Caco-2 (cell line): Measurements from ENCODE around the gene LRMDA. TPM values are rescaled to one million over a fixed set of nuclear protein-coding genes. Genes with fewer than 3 reads are reported as not detected.

Experiments used
- BruUV-seq: library from RNA; stranded (reverse); fragments of 400-500 nt; replicated peaks from 2 replicates; lab custom pipeline; 2021; lab: Mats Ljungman, UMichigan
- CTCF ChIA-PET: fragments of 300-600 bp; sonication (Branson Sonifier 250); formaldehyde crosslinking; loops from one replicate; lab custom pipeline; 2022; ENCODE audit warnings: antibody characterized with exemption; lab: Charles Lee
- POLR2A ChIA-PET: fragments of 300-600 bp; sonication (Branson Sonifier 250); formaldehyde crosslinking; loops from one replicate; lab custom pipeline; 2022; ENCODE audit warnings: antibody characterized with exemption; lab: Charles Lee
- DNase-seq, 2 experiments: peaks; one replicate each; pipeline versions ENCODE4 v3.0.0 to v3.0.0-alpha.2; 2020 to 2022
- H3K27me3 ChIP-seq: replicated peaks from 2 replicates; pipeline ENCODE4 v1.6.0; 2011; ENCODE audit warnings: low read length; ENCODE audit not compliant: control insufficient read depth, insufficient read depth
- H3K36me3 ChIP-seq: 2 replicates; pipeline ENCODE4 v1.5.1; 2011; ENCODE audit warnings: low read length; ENCODE audit not compliant: control insufficient read depth, insufficient read depth
- H3K4me1 ChIP-seq: fragments of 250-450 bp; sonication (Bioruptor Pico); 2 replicates; pipeline ENCODE4 v1.5.1; 2020; ENCODE audit warnings: mild to moderate bottlenecking
- H3K4me3 ChIP-seq: 2 replicates; pipeline ENCODE4 v1.5.1; 2011; ENCODE audit warnings: low read depth, mild to moderate bottlenecking, control low read depth, low read length
- H3K9me3 ChIP-seq: fragments of 250-450 bp; sonication (Bioruptor Pico); 2 replicates; pipeline ENCODE4 v1.5.1; 2020; ENCODE audit warnings: mild to moderate bottlenecking, moderate library complexity
- H3K27ac Mint-ChIP-seq: one replicate; pipeline ENCODE4 v1.8.0; 2022; ENCODE audit warnings: mixed read lengths; ENCODE audit not compliant: unreplicated experiment
- H3K27me3 Mint-ChIP-seq: one replicate; pipeline ENCODE4 v1.8.0; 2022; ENCODE audit warnings: mixed read lengths; ENCODE audit not compliant: insufficient read depth, unreplicated experiment
- H3K36me3 Mint-ChIP-seq: one replicate; pipeline ENCODE4 v1.8.0; 2022; ENCODE audit warnings: mild to moderate bottlenecking, mixed read lengths; ENCODE audit not compliant: insufficient read depth, unreplicated experiment
- H3K4me1 Mint-ChIP-seq: one replicate; pipeline ENCODE4 v1.8.0; 2022; ENCODE audit warnings: low read depth, mixed read lengths; ENCODE audit not compliant: unreplicated experiment
- H3K4me3 Mint-ChIP-seq: one replicate; pipeline ENCODE4 v1.8.0; 2022; ENCODE audit warnings: mild to moderate bottlenecking, moderate library complexity, mixed read lengths; ENCODE audit not compliant: unreplicated experiment
- H3K9me3 Mint-ChIP-seq: one replicate; pipeline ENCODE4 v1.8.0; 2022; ENCODE audit warnings: mixed read lengths; ENCODE audit not compliant: unreplicated experiment
- CTCF ChIP-seq, 2 experiments: fragments of 200-600 bp in 1 of 2; IDR thresholded peaks; 1 replicate in 1 of 2; 2 replicates in 1 of 2; pipeline versions ENCODE4 v1.5.1 to v1.8.0; 2011 to 2022; ENCODE audit warnings: antibody characterized with exemption in 1 of 2, control low read depth in 1 of 2, inconsistent platforms in 1 of 2, low read depth in 1 of 2, low read length in 1 of 2, mild to moderate bottlenecking in 1 of 2, moderate library complexity in 1 of 2; ENCODE audit not compliant: insufficient read depth in 1 of 2, severe bottlenecking in 1 of 2, unreplicated experiment in 1 of 2
- intact Hi-C: fragments of 100-400 bp; cut with micrococcal nuclease; formaldehyde crosslinking; loops from one replicate; pipeline ENCODE4 v1.10.0; 2022; ENCODE audit not compliant: unreplicated experiment
- total RNA-seq: library from RNA; stranded (reverse); gene quantifications from 2 replicates; pipeline ENCODE4 v1.2.3, GENCODE V29; 2022

The LRMDA gene
- total RNA-seq, 1 experiment from 2014 or later = 18.5 TPM

- ChIA-PET CTCF (no interaction called here), POLR2A (interaction anchor here (1.1 kb wide), 1 partner anchor 31 kb away, joined by 6 read pairs; the partner anchor contains the start of gene ZNF503)
- Mint-ChIP-seq H3K4me1 (peaks cover 43% of the 10 kb centered on the region), H3K36me3 (peaks cover 6% of the 10 kb centered on the region), H3K4me3 (peak overlapping the region; percentile 72), H3K9me3 (no peaks in the 10 kb centered on the region), H3K27me3 (no peaks in the 10 kb centered on the region), H3K27ac (peak overlapping the region; percentile 84)
- BruUV-seq = no TSS peak
- H3K36me3 ChIP-seq = no peaks in the 10 kb centered on the region
- H3K4me3 ChIP-seq = no peak overlapping the region
- no peak for DNase-seq
- TF ChIP-seq CTCF (IDR thresholded peaks at IDR 0.05; ENCODE audit: insufficient read depth in 1 of 2, low read depth in 1 of 2, low read length in 1 of 2, severe bottlenecking in 1 of 2, unreplicated experiment in 1 of 2) = no peak
- H3K27me3 ChIP-seq = no peaks in the 10 kb centered on the region
- no peaks in the 10 kb centered on the region for H3K9me3 ChIP-seq
- intact Hi-C loops = no loop called here
- H3K4me1 ChIP-seq = peaks cover 45% of the 10 kb centered on the region
Measured at GRCh38 chr10:75433216-75433615, 1.8 kb downstream of the LRMDA start.

- ChIA-PET POLR2A (no interaction called here), CTCF (no interaction called here)
- no TSS peak for BruUV-seq
- H3K4me1 ChIP-seq = peaks cover 41% of the 10 kb centered on the region
- intact Hi-C loops = no loop called here
- no peak for DNase-seq
- no peak for TF ChIP-seq CTCF (IDR thresholded peaks at IDR 0.05; ENCODE audit: insufficient read depth in 1 of 2, low read depth in 1 of 2, low read length in 1 of 2, severe bottlenecking in 1 of 2, unreplicated experiment in 1 of 2)
- H3K9me3 ChIP-seq = no peaks in the 10 kb centered on the region
- H3K27me3 Mint-ChIP-seq = no peaks in the 10 kb centered on the region
- H3K9me3 Mint-ChIP-seq = no peaks in the 10 kb centered on the region
- no peak overlapping the region for H3K4me3 Mint-ChIP-seq
- no peak overlapping the region for H3K27ac Mint-ChIP-seq
- H3K27me3 ChIP-seq = no peaks in the 10 kb centered on the region
- no peak overlapping the region for H3K4me3 ChIP-seq
- H3K36me3 ChIP-seq = no peaks in the 10 kb centered on the region
- peaks cover 14% of the 10 kb centered on the region for H3K36me3 Mint-ChIP-seq
- H3K4me1 Mint-ChIP-seq = peaks cover 40% of the 10 kb centered on the region
Measured at GRCh38 chr10:75434291-75434690, 2.9 kb downstream of the LRMDA start.

- no peak for TF ChIP-seq CTCF (IDR thresholded peaks at IDR 0.05; ENCODE audit: insufficient read depth in 1 of 2, low read depth in 1 of 2, low read length in 1 of 2, severe bottlenecking in 1 of 2, unreplicated experiment in 1 of 2)
- Mint-ChIP-seq H3K4me1 (peaks cover 39% of the 10 kb centered on the region), H3K27me3 (no peaks in the 10 kb centered on the region), H3K36me3 (peaks cover 15% of the 10 kb centered on the region), H3K4me3 (no peak overlapping the region), H3K27ac (no peak overlapping the region), H3K9me3 (no peaks in the 10 kb centered on the region)
- CTCF ChIA-PET = no interaction called here
- intact Hi-C loops = no loop called here
- no peak for DNase-seq
- Histone ChIP-seq H3K4me3 (no peak overlapping the region), H3K36me3 (no peaks in the 10 kb centered on the region), H3K4me1 (peaks cover 33% of the 10 kb centered on the region), H3K27me3 (no peaks in the 10 kb centered on the region), H3K9me3 (no peaks in the 10 kb centered on the region)
- POLR2A ChIA-PET = no interaction called here
- no TSS peak for BruUV-seq
Measured at GRCh38 chr10:75435291-75435690, 3.9 kb downstream of the LRMDA start.
